MV-4-11 (cell line): ENCODE data around the gene BAZ2B.
"Not testable (repeated sequence)": the region's sequence is repeated elsewhere in the genome, so short reads cannot be mapped to it uniquely, and the experiment has no call there.

Experiments used
- DNase-seq: peaks from one replicate; lab custom pipeline; 2025; lab: John Stamatoyannopoulos, UW

Gene BAZ2B

DNA sequence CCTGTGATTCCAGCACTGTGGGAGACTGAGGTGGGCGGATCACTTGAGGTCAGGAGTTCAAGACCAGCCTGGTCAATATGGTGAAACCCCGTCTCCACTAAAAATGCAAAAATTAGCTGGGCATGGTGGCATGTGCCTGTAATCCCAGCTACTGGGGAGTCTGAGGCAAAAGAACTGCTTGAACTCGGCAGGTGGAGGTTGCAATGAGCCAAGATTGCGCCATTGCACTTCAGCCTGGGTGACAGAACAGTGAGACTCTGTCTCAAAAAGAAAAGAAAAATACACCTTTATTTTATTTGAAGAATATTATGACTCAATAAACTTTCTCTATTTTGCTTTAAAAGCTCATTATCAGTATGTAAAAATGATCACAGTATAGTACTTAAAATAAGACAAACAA, 81.1 kb downstream of the BAZ2B start:
- DNase-seq: not testable (repeated sequence)

DNA sequence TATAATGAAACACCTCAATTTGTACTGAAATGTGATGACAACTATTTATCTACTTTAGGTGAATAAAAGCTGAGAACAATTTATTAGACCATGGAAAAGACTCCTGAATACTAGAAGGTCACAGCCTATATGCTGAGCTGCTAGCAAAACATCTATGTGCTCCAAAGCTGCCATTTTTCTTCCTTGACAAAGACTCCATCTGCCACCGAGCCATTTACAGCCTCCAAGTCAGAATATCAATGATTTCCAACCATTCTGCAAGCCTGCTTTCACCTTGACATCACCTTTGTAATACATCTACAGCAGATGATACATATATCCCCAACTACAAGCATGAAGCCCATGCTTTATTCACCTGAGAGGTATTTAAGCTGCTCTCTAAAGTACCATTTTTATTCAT, 84.9 kb downstream of the BAZ2B start:
- DNase-seq: no peak

DNA sequence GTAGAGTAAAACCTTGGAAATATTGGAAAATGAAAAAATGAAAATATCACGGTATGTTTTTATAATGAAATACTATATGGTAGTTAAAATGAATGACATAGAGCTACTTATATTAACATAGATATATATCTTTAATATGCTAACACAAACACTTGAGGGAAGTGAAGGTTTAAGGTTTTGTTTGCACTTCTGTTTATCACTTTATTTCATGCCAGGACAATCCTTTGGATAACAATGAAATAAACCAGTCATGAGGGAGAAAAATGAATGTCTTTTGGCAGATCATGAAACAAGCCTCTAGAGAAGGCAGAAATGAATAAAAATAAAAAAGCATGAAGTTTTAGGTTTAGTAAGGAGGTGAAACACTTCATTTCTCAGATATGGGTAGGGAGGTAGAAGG, 89.9 kb downstream of the BAZ2B start:
- DNase-seq: no peak

DNA sequence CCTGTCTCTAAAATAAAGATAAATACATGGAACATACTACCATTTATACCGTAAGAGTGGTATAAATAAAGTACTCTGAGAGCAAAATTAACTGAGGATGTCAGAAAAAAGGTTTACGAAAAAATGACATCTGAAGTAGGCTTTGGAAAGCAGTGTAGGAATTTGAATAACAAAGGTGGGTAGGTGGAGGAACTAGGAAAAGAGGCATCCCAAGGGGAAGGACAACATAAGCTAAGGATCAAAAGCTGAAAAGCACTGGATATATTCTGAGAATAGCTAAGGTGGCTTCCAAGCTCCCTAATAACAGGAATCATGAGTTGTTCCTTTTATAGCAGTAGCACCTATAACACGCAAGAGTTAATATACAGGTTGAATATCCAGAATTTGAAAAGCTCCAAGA, 91.3 kb downstream of the BAZ2B start:
- DNase-seq: no peak

DNA sequence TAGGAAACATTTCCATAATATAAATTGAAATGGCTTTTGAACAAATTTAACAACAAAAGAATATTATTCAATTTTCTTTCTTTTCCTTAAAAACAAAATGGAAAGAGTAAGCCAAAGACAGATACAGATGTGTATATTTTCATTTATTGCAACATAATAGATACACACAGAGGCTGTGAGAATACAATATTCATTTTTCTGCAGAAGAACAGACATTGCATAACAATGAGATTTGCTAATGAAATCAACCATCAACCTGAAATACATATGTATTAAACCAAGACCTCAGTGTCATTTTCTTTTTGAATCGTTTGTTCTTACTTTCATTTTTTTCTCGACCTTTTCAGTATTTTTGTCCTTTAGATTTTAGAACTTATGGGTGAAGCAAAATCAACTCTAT, 95.1 kb downstream of the BAZ2B start:
- DNase-seq: no peak

DNA sequence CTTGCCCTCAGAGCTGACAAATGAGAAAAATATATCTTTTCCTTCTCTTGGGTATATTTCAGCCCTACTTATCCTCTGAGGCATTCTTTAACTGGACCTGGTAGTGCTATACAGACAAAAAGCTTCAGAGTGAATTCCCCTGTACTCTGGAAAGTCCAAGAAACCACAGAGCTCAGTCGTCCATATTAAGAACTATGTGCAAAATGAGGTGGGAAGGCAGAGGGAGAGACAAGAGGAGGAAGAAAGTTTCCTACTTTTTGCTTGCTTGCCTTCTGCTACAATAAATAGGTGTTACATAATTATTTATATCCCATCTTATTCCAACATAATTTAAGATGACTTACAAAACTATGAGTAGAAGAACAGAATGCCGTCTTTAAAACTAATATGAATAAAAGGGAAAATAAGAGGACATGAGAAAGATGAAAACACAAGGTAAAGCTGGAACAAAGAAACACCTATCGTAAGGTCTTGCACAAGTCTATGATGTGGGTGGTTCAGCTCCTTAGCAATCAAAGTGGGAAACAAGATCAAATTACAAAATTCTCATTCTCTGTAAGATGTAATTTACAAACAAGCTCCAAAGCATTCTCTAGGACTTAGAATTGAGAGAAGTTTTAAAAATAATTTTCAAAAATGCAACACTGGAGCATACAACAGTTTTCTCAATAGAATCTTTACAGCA, 97.9 kb downstream of the BAZ2B start:
- DNase-seq: no peak

DNA sequence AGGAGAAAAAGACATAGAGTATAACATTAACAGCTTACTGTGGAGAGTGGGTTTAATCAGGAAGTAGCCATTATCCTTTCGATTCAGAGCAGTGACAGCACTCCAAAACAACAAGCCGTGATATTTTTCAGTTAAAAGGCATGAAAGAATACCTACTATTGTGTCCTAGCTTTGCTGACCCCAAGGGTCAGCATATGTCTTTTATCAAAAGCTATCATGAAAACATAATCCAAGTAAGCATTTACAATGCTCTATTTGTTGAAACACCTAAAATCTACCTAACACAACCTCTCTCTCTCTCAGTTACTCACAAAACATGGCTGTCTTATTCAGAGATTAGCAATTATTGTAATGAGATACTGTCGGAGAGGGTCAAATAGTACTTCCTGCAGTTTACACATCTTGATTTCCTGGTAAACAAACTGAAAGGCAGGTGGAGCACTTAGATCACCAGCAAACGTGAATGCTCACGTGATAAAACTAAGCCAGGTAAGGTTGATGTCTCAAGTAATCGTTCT, 100.0 kb downstream of the BAZ2B start:
- DNase-seq: no peak

DNA sequence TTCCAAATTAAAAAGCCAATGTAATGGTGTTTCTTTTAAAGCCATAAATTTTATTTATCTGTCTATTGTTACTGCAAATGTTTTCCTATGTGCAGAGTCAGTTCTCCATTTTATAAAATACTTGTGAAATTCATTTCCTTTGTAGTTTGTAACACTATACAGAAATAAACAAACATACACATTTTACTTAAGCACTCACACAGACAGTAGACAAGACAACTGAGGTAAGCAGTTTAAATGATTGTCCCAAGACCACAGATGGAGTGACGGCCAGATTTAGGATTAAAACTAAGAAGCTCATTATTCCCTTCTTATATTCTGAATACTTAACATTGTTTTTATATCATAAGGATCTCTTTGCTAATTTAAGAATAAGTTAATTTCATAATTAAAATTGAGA, 100.9 kb downstream of the BAZ2B start:
- DNase-seq: no peak

DNA sequence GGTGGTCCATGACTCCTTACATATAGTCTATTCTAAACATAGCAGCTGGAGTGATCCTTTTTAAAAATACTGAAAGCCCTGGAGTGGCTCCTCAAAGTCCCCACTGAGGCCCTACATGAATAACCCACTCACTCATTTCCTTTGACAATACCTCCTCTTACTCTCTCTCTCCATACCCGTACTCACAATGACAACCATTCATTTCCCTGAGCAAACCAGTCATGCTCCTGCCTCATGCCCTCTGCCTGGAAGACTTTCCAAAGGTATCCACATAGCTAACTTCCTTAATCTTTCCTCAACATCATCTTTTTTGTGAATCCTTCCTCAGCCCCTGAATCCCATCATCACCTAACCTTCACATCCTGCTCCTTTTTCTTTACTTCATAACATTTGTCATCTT, 102.6 kb downstream of the BAZ2B start:
- DNase-seq: no peak

DNA sequence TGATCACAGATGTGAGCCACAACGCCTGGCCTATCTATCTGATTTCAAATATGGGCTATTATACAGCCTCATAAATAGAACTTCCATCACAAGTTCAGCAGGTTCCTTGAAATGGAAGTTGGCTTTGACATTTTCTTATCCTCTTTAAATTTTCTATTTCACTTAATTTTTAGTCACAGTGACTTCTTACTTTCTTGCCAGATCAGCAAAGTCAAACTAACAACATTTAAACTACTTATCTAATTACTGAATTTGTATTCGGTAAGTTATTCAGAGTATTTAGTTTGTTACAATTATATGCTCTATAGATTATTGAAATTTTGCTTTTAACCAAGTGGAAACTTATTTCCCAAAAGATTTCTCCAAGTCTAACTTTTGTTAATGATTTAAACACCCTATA, 108.2 kb downstream of the BAZ2B start:
- DNase-seq: no peak

DNA sequence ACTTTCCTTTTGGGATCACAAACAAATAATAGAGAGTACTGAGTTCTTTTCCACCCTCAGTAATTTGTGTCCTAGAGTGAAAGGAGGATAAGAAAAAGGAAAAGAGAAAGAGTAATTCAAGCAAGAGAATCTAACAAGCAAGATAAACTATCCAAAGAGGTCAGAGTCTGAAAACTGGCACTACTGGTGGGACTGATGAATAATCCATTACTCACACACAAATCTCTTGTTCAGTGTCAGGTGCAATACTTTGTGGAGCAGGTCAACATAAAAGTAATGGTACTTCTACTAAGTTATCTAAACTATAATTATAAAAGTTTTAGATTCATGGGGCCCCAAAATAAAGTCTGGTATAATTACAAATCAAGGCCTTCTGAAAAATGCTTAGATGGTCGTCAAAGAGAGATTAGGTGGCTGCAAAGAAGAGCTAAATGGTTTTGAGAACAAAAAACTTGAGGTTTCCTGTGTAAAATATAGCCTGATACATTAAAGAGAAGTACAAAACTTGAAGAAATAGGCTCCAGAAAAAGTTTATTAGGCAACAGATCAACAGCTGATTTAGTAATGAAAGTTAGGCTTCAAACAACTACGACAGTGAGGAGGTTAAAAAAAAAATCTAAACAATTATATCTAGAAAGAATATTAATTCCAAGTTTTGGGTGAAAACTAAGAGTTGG, 109.4 kb downstream of the BAZ2B start:
- no peak for DNase-seq

DNA sequence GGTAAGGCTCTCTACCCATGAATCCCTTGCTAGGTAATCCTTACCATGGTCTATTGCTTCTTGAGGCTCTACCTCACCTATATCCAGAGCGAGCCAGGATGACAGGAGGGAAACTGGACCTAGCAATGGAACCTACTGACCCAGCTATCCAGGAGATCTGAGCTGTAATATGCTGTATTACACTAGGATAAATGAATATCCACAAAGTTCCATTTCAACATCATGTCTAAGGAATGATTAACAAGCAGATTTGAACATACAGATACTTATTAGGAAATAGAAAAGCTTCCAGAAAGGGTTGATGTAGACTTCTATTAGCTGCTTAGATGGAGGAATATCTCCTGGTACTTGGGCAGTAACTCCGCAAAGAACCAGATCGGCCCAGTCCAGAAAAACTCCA, 110.1 kb downstream of the BAZ2B start:
- DNase-seq: no peak

DNA sequence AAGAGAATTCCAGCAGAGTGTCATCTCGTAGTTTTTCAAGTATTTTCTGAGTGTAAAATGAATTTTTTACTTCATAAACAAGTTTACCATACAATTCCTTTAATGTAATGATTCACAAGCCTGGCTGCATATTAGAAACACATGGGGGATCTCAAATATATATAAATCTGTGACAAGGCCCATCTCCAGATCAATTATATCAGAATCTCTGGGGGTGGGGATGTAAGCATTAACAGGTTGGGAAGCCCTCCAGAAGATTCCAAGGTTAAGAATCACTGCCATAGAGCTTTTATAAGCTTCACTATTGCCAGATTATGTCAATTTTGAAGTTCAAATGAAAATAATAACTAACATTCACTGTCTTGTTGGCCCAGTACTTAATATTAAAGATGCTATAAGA, 111.2 kb downstream of the BAZ2B start:
- no peak for DNase-seq

DNA sequence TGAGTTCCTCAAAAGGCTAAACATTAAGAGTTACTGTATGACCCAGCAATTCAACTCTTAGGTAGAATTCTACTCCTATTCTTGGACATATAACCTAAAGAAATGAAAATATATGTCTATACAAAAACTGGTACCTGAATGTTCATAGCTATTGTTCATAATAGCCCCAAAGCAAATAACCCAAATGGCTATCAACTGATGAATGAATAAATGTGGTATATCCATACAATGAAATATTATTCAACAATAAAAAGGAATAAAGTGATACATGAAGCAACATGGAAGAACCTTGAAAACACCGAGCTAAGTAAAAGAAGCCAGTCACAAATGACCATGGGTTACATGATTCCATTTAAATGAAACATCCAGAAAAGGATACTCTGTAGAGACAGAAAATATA, 114.6 kb downstream of the BAZ2B start:
- DNase-seq: no peak

DNA sequence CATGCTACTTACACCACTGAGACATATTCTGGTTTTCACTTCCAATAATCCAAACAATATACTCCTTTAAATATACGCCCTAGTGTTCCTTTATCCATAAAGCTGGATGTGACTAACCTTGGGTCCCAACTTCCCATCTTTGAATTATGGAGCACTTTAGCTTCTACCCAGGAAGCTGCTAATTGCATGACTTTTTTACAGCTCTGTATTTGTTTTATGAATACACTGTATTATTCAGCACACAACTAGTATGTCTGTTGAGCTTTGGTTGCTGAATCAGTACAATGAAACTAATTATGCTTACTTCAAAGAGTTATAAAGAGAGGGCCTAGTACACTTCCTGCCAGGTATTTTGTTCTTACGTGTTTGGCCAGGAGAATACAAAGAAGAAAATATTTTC, 118.5 kb downstream of the BAZ2B start:
- DNase-seq: no peak

DNA sequence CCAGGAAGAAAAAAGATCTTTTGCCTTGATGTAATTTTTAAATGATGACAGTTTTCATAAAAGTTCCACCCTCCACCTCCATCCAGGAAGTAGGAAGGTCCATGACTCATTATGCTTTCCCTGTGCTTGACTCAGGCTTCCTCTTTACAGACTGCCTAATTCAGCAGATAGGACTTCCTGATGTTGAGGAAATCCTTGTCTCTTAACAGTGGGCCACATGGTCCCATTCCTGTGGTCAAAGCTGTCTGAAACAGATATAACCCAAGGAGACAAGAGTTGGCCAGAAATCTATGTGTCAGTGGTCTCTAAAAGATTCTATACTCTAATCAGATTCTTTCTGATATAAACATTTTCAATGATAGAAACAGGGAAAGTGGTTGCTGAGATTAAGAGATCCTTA, 119.1 kb downstream of the BAZ2B start:
- DNase-seq: peak; percentile 95

DNA sequence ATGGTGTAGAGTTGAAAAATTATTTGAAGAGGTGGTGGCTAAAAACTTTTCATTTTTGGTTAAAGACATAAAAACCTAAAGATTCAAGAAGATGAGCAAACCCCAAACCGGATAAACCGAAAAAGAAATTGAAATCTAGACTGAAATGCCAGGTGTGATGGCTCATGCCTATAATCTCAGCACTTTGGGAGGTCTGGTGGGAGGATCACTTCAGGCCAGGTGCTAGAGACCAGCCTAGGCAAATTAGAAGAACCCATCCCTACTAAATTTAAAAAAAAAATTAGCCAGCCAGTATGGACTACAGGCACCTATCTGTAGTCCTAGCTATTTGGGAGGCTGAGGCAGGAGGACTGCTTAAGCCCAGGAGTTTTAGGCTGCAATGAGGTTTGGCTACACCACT, 126.9 kb downstream of the BAZ2B start:
- no peak for DNase-seq

DNA sequence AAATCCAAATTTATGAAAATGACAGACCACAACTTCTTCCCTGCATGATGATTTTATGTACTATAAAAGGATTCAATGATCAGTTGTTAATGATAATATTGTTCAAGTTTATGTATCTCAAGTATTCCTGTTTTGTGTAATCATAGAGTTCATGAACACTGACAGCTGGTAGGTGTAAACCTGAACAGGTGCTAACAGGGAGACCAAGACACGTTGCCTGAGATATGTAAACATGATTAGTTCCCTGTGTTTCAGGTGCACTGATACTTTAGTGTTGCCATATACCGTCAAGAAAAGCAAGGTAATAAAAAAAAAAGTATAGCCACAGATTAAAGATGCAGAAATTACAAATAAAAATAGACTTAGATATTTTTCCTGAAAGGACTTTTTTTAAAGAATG, 131.8 kb downstream of the BAZ2B start:
- no peak for DNase-seq

DNA sequence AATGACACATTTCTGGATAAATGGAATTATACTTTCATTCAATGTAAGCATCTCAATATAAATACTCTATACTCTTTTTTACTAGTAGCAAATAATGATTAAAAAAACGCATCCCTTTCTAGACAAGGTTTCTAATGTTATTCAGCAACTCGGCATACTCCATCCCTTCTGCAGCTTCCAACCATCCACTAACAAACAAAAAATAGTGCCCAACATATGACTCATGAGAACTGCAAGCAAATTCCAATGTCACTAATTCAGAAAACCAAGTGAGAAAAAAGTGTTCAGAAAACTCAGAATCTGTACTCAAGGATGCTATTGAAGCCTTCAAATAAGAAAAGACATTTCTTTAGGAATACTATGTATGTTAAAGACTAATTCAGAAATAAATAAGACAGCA, 140.0 kb downstream of the BAZ2B start:
- DNase-seq: no peak

DNA sequence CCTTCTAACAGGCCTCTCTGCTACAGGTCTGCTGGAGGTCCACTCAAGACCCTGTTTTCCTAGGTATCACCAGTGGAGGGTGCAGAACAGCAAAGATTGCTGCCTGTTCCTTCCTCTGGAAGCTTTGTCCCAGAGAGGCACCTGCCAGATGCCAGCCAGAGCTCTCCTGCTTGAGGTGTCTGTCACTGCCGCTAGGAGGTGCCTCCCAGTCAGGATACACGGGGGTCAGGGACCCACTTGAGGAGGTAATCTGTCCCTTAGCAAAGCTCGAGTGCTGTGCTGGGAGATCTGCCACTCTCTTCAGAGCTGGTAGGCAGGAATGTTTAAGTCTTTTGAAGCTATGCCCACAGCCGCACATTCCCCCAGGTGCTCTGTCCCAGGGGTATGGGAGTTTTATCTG, 140.6 kb downstream of the BAZ2B start:
- DNase-seq: no peak

DNA sequence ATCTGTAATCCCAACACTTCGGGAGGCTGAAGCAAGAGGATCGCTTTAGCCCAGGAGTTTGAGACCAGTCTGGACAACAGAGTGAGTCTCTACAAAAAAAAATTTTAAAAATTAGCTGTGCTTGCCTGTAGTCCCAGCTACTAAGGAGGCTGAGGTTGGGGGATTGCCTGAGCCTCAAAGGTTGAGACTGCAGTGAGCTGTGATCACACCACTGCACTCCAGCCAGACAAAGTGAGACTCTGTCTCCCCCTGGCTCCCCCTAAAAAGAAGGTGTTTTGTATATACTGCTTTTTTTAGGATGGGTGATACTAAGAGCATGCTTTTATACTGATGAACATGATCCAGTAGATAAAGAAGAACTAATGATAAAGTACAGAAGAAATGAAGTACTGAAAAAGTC, 145.0 kb downstream of the BAZ2B start:
- DNase-seq: no peak

DNA sequence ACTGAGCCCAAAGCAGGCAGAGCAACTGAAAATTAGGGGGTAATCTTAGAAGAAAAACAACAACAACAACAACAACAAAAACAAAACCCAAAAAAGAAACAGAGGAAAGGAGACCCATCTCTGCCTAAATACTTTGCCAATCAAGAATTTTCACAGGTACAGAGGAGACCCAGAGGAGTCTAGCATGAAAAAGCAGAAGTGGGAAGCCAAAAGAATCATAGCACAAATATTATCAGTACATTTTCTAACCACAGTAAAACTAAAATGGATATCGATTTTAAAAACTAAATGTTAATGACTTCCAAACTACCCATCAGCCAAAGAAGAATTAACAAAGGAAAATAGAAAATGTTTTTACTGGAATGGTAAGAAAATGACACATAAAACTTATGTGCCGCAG, 148.1 kb downstream of the BAZ2B start:
- no peak for DNase-seq

DNA sequence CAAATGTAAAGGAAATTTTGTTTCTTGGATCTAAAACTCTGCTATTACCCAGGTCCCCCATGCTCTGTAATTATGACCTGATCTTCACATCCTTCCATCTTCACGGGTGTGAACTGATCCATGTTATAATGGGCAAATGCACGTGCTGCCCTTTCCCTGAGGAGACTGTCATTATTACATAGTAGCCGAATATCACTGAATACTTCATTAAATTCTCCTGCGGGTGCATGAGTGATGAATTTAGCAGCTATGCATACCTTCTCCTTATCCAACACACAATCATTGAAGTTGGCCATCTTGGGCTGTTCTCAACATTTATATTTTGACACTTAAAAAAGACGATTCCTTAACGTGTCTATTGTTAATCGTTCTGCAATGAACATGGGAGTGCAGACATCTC, 153.4 kb downstream of the BAZ2B start:
- DNase-seq: no peak

DNA sequence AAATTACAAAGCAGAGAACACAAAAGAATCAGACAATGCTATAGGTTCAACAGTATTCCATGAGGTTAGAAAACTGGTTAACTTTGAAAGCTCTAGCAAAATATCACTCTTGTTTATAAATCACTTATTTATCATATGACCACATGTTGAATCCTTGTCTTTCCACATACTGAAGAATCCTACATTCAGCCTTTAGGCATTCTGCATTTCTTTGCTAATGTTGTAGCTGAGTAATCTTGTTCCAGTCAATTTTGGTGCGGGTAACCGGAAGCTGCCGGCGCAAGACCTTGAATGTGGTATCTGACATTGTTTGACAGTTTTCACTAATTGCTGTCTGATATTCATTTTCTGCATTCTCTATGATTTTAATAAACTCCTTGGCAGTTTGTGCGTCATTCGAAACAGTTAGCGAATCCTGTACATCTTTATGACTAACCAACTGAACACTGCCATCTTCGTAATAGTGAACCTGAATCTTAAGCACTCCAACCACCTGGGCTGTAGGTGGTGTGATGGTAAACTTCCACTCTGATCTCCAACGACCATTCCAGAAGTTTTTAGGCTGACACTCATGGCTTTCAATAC, 154.1 kb downstream of the BAZ2B start:
- no peak for DNase-seq
